ENCODE results near the gene NID1. TPM values are rescaled to one million over a fixed set of nuclear protein-coding genes. Genes with fewer than 3 reads are reported as not detected.

Gene NID1
- polyA plus RNA-seq, 1 donor = 76.0 TPM

- H3K9me3 ChIP-seq (ENCODE audit: control insufficient read depth, low read depth, low read length) = no peaks in the 10 kb centered on the region
- DNase-seq = no peak
- H3K4me1 ChIP-seq (ENCODE audit: control insufficient read depth, insufficient read depth, low read length) = no peaks in the 10 kb centered on the region
- H3K27ac ChIP-seq (ENCODE audit: low read length) = no peak overlapping the region
- H3K36me3 ChIP-seq (ENCODE audit: control insufficient read depth, insufficient read depth, low read length) = peaks cover 17% of the 10 kb centered on the region
- no peaks in the 10 kb centered on the region for H3K27me3 ChIP-seq (ENCODE audit: control insufficient read depth, insufficient read depth, low read length)
- H3K4me3 ChIP-seq (ENCODE audit: low read length) = no peak overlapping the region
- 100% methylated on average over 1 of the region's 14 CpGs for WGBS (ENCODE audit: insufficient coverage, low lambda C conversion rate)
These were observed 39.1 kb downstream of the NID1 start for GRCh38 chr1:236025836-236026235.

GRCh38 chr1:236024641-236025040 lies 40.2 kb downstream of the NID1 start:
- no peaks in the 10 kb centered on the region for H3K27me3 ChIP-seq (ENCODE audit: control insufficient read depth, insufficient read depth, low read length)
- H3K9me3 ChIP-seq (ENCODE audit: control insufficient read depth, low read depth, low read length) = no peaks in the 10 kb centered on the region
- whole genome bisulfite sequencing (ENCODE audit: insufficient coverage, low lambda C conversion rate) = no CpG with 5 or more reads among the region's 7 CpGs
- no peak overlapping the region for H3K4me3 ChIP-seq (ENCODE audit: low read length)
- no peak for DNase-seq
- peaks cover 19% of the 10 kb centered on the region for H3K36me3 ChIP-seq (ENCODE audit: control insufficient read depth, insufficient read depth, low read length)
- no peaks in the 10 kb centered on the region for H3K4me1 ChIP-seq (ENCODE audit: control insufficient read depth, insufficient read depth, low read length)
- H3K27ac ChIP-seq (ENCODE audit: low read length) = no peak overlapping the region

GRCh38 chr1:236023926-236024565 lies 40.8 kb downstream of the NID1 start:
- H3K27ac ChIP-seq (ENCODE audit: low read length) = no peak overlapping the region
- no peaks in the 10 kb centered on the region for H3K4me1 ChIP-seq (ENCODE audit: control insufficient read depth, insufficient read depth, low read length)
- no peak for DNase-seq
- no peak overlapping the region for H3K4me3 ChIP-seq (ENCODE audit: low read length)
- WGBS (ENCODE audit: insufficient coverage, low lambda C conversion rate) = 100% methylated on average over 1 of the region's 15 CpGs
- H3K27me3 ChIP-seq (ENCODE audit: control insufficient read depth, insufficient read depth, low read length) = no peaks in the 10 kb centered on the region
- H3K9me3 ChIP-seq (ENCODE audit: control insufficient read depth, low read depth, low read length) = no peaks in the 10 kb centered on the region
- H3K36me3 ChIP-seq (ENCODE audit: control insufficient read depth, insufficient read depth, low read length) = peaks cover 15% of the 10 kb centered on the region

GRCh38 chr1:236021424-236022135 lies 43.3 kb downstream of the NID1 start:
- Histone ChIP-seq H3K9me3 (ENCODE audit: control insufficient read depth, low read depth, low read length) (no peaks in the 10 kb centered on the region), H3K4me3 (ENCODE audit: low read length) (no peak overlapping the region), H3K27me3 (ENCODE audit: control insufficient read depth, insufficient read depth, low read length) (no peaks in the 10 kb centered on the region), H3K27ac (ENCODE audit: low read length) (no peak overlapping the region), H3K4me1 (ENCODE audit: control insufficient read depth, insufficient read depth, low read length) (no peaks in the 10 kb centered on the region), H3K36me3 (ENCODE audit: control insufficient read depth, insufficient read depth, low read length) (peaks cover 15% of the 10 kb centered on the region)
- WGBS (ENCODE audit: insufficient coverage, low lambda C conversion rate) = no CpG with 5 or more reads among the region's 9 CpGs
- peak in 1 of 2 donors; percentile 24 for DNase-seq

- H3K27me3 ChIP-seq (ENCODE audit: control insufficient read depth, insufficient read depth, low read length) = no peaks in the 10 kb centered on the region
- WGBS (ENCODE audit: insufficient coverage, low lambda C conversion rate) = no CpG with 5 or more reads among the region's 20 CpGs
- H3K4me3 ChIP-seq (ENCODE audit: low read length) = no peak overlapping the region
- no peak for DNase-seq
- peaks cover 9% of the 10 kb centered on the region for H3K36me3 ChIP-seq (ENCODE audit: control insufficient read depth, insufficient read depth, low read length)
- H3K4me1 ChIP-seq (ENCODE audit: control insufficient read depth, insufficient read depth, low read length) = no peaks in the 10 kb centered on the region
- no peaks in the 10 kb centered on the region for H3K9me3 ChIP-seq (ENCODE audit: control insufficient read depth, low read depth, low read length)
- no peak overlapping the region for H3K27ac ChIP-seq (ENCODE audit: low read length)
These were observed 44.3 kb downstream of the NID1 start for GRCh38 chr1:236020359-236021219.

GRCh38 chr1:236018885-236019453 lies 45.9 kb downstream of the NID1 start:
- Histone ChIP-seq H3K9me3 (ENCODE audit: control insufficient read depth, low read depth, low read length) (no peaks in the 10 kb centered on the region), H3K4me3 (ENCODE audit: low read length) (no peak overlapping the region), H3K27me3 (ENCODE audit: control insufficient read depth, insufficient read depth, low read length) (no peaks in the 10 kb centered on the region), H3K27ac (ENCODE audit: low read length) (peak overlapping the region; percentile 47), H3K36me3 (ENCODE audit: control insufficient read depth, insufficient read depth, low read length) (peaks cover 16% of the 10 kb centered on the region), H3K4me1 (ENCODE audit: control insufficient read depth, insufficient read depth, low read length) (no peaks in the 10 kb centered on the region)
- 60% methylated on average over 1 of the region's 5 CpGs for WGBS (ENCODE audit: insufficient coverage, low lambda C conversion rate)
- DNase-seq = peak; percentile 60 to 61

GRCh38 chr1:236016782-236017400 lies 48.0 kb downstream of the NID1 start:
- H3K9me3 ChIP-seq (ENCODE audit: control insufficient read depth, low read depth, low read length) = no peaks in the 10 kb centered on the region
- peaks cover 3% of the 10 kb centered on the region for H3K27me3 ChIP-seq (ENCODE audit: control insufficient read depth, insufficient read depth, low read length)
- DNase-seq = peak; percentile 63 to 64
- peak overlapping the region; percentile 8 for H3K27ac ChIP-seq (ENCODE audit: low read length)
- no CpG with 5 or more reads among the region's 5 CpGs for WGBS (ENCODE audit: insufficient coverage, low lambda C conversion rate)
- no peak overlapping the region for H3K4me3 ChIP-seq (ENCODE audit: low read length)
- H3K4me1 ChIP-seq (ENCODE audit: control insufficient read depth, insufficient read depth, low read length) = no peaks in the 10 kb centered on the region
- peaks cover 19% of the 10 kb centered on the region for H3K36me3 ChIP-seq (ENCODE audit: control insufficient read depth, insufficient read depth, low read length)

- peaks cover 3% of the 10 kb centered on the region for H3K27me3 ChIP-seq (ENCODE audit: control insufficient read depth, insufficient read depth, low read length)
- DNase-seq = no peak
- H3K27ac ChIP-seq (ENCODE audit: low read length) = no peak overlapping the region
- 60% methylated on average over 1 of the region's 3 CpGs for WGBS (ENCODE audit: insufficient coverage, low lambda C conversion rate)
- H3K4me3 ChIP-seq (ENCODE audit: low read length) = no peak overlapping the region
- H3K9me3 ChIP-seq (ENCODE audit: control insufficient read depth, low read depth, low read length) = no peaks in the 10 kb centered on the region
- peaks cover 25% of the 10 kb centered on the region for H3K36me3 ChIP-seq (ENCODE audit: control insufficient read depth, insufficient read depth, low read length)
- no peaks in the 10 kb centered on the region for H3K4me1 ChIP-seq (ENCODE audit: control insufficient read depth, insufficient read depth, low read length)
These were observed 48.8 kb downstream of the NID1 start for GRCh38 chr1:236016083-236016482.

- no peak overlapping the region for H3K4me3 ChIP-seq (ENCODE audit: low read length)
- DNase-seq = no peak
- H3K27me3 ChIP-seq (ENCODE audit: control insufficient read depth, insufficient read depth, low read length) = peaks cover 3% of the 10 kb centered on the region
- H3K27ac ChIP-seq (ENCODE audit: low read length) = no peak overlapping the region
- WGBS (ENCODE audit: insufficient coverage, low lambda C conversion rate) = no CpG with 5 or more reads among the region's 4 CpGs
- H3K36me3 ChIP-seq (ENCODE audit: control insufficient read depth, insufficient read depth, low read length) = peaks cover 22% of the 10 kb centered on the region
- no peaks in the 10 kb centered on the region for H3K4me1 ChIP-seq (ENCODE audit: control insufficient read depth, insufficient read depth, low read length)
- no peaks in the 10 kb centered on the region for H3K9me3 ChIP-seq (ENCODE audit: control insufficient read depth, low read depth, low read length)
These were observed 49.4 kb downstream of the NID1 start for GRCh38 chr1:236015539-236015938.

- no peak overlapping the region for H3K27ac ChIP-seq (ENCODE audit: low read length)
- DNase-seq = no peak
- peaks cover 22% of the 10 kb centered on the region for H3K36me3 ChIP-seq (ENCODE audit: control insufficient read depth, insufficient read depth, low read length)
- H3K9me3 ChIP-seq (ENCODE audit: control insufficient read depth, low read depth, low read length) = no peaks in the 10 kb centered on the region
- no peaks in the 10 kb centered on the region for H3K4me1 ChIP-seq (ENCODE audit: control insufficient read depth, insufficient read depth, low read length)
- H3K27me3 ChIP-seq (ENCODE audit: control insufficient read depth, insufficient read depth, low read length) = peaks cover 3% of the 10 kb centered on the region
- WGBS (ENCODE audit: insufficient coverage, low lambda C conversion rate) = no CpG with 5 or more reads among the region's 4 CpGs
- H3K4me3 ChIP-seq (ENCODE audit: low read length) = no peak overlapping the region
These were observed 51.6 kb downstream of the NID1 start for GRCh38 chr1:236013330-236013729.

Data from large intestine (tissue), 3 donors.